HFFc6 (cell line): ENCODE data around the gene OR1I1. TPM values are rescaled to one million over a fixed set of nuclear protein-coding genes. Genes with fewer than 3 reads are reported as not detected.
A peak's percentile ranks its signal among the peaks of the same experiment; 100 is the strongest.

ENCODE experiments used
- DNase-seq: peaks from one replicate; pipeline ENCODE4 v3.0.0-alpha.2; 2018
- H3K27ac Mint-ChIP-seq: 2 replicates; pipeline ENCODE4 v1.8.0; 2020; ENCODE audit warnings: mild to moderate bottlenecking, mixed read lengths
- H3K27me3 Mint-ChIP-seq: 2 replicates; pipeline ENCODE4 v1.8.0; 2021; ENCODE audit warnings: mild to moderate bottlenecking, moderate library complexity, mixed read lengths; ENCODE audit not compliant: insufficient read depth
- H3K36me3 Mint-ChIP-seq: 2 replicates; pipeline ENCODE4 v1.8.0; 2021; ENCODE audit warnings: low read depth, mixed read lengths
- H3K4me1 Mint-ChIP-seq: 2 replicates; pipeline ENCODE4 v1.8.0; 2020; ENCODE audit warnings: low read depth, mixed read lengths
- H3K4me3 Mint-ChIP-seq: 2 replicates; pipeline ENCODE4 v1.8.0; 2020; ENCODE audit warnings: mild to moderate bottlenecking, moderate library complexity, mixed read lengths
- H3K9me3 Mint-ChIP-seq: 2 replicates; pipeline ENCODE4 v1.8.0; 2020; ENCODE audit warnings: mild to moderate bottlenecking, mixed read lengths
- total RNA-seq, 6 experiments: library from RNA; stranded (reverse); fragmentation: NEBNext Ultra II Directional; extraction: Animal tissue kit (Norgen Biotek cat#: 25700); gene quantifications; 2 replicates in 1 of 6; 3 replicates in 5 of 6; pipeline ENCODE4 v1.2.3, GENCODE V29; 2021
- TF ChIP-seq, protein P1 (sequence below): fragments of 200-600 bp; sonication (generic); IDR thresholded peaks from 2 replicates; pipeline ENCODE4 v1.5.0; 2021; ENCODE audit warnings: antibody characterized with exemption, mild to moderate bottlenecking

Gene OR1I1
- total RNA-seq, 6 experiments from 2014 or later: not detected

DNA sequence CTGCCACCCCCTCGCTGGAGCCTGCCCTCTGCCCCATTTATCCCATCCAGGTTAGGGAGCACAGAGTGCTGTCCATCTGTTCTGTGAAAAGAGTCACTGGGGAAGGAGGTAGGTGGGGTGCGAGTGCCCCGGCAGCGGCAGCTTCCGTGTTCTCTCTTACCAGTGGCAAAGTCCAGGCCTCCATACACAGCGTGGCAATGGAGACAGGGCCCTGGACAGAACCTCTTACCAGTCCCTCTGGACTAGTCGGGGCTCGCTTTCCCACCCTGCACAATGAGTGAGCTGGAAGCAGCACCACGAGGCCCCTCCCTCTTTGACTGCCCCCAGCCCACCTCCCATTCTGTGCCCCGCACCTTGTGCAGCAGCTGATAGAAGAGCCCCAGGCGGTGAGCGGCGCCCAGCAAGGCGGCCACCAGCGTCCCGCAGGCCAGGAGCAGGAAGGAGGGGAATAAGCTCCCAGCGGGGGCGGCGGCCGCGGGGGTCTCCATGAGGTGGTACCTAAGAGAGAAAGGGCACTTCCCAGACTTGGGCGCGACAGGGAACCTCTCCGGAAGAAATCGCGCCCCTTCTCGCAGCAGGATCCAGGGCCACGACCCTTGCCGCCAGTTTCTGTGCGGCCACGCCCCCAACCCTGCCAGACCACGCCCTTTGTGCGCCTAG is 42.7 kb downstream of the OR1I1 start:
- Mint-ChIP-seq H3K27ac (peak overlapping the region; percentile 92), H3K36me3 (peaks cover 7% of the 10 kb centered on the region; the same call in 1 of the 2 replicates), H3K4me1 (peaks cover 30% of the 10 kb centered on the region), H3K4me3 (peak overlapping the region; percentile 98), H3K27me3 (no peaks in the 10 kb centered on the region; the same call in 1 of the 2 replicates), H3K9me3 (no peaks in the 10 kb centered on the region)
- DNase-seq: no peak
- TF ChIP-seq, protein P1, sequence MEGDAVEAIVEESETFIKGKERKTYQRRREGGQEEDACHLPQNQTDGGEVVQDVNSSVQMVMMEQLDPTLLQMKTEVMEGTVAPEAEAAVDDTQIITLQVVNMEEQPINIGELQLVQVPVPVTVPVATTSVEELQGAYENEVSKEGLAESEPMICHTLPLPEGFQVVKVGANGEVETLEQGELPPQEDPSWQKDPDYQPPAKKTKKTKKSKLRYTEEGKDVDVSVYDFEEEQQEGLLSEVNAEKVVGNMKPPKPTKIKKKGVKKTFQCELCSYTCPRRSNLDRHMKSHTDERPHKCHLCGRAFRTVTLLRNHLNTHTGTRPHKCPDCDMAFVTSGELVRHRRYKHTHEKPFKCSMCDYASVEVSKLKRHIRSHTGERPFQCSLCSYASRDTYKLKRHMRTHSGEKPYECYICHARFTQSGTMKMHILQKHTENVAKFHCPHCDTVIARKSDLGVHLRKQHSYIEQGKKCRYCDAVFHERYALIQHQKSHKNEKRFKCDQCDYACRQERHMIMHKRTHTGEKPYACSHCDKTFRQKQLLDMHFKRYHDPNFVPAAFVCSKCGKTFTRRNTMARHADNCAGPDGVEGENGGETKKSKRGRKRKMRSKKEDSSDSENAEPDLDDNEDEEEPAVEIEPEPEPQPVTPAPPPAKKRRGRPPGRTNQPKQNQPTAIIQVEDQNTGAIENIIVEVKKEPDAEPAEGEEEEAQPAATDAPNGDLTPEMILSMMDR: no peak

DNA sequence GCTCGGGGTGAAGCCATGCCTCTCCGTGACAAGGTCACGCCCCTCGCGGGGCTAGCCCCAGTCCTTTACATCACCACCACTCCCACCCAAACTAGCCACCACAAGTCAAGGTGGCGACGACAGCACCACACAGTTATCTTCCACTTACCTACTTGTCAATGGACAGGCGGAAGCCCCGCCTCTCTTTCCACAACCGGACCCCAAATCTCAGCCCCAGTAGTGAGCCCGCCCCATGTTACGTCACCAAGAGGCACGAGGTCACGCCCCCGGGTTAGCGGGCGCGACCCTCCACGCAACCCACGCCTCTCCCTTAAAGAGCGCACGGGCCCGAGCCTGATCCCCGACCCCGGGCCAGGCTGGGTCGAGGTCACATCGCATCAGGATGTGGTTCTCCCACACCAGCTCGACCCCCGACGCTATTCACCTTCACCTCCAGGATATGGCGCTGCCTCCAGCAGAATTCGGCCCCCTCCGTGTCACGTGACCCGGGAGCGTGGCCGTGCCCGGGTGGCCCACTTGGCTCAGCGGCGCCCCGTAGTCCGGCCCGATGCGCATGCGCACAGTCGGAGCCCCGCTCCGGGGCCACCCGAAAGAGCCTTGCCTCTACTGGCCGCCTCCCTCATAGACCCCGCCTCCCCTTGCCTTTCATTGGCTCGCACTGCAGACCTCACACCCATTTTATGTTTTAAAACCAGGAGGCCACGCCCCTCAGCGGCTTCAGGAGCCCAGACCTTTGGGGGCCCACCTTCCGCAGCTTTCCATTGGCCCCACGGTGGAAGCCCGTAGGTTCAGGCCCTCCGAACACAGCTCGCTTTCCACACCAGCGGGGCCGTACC is 43.4 kb downstream of the OR1I1 start:
- Mint-ChIP-seq H3K27ac (peak overlapping the region; percentile 92), H3K4me1 (peaks cover 30% of the 10 kb centered on the region), H3K27me3 (no peaks in the 10 kb centered on the region; the same call in 1 of the 2 replicates), H3K9me3 (no peaks in the 10 kb centered on the region), H3K36me3 (peaks cover 7% of the 10 kb centered on the region; the same call in 1 of the 2 replicates), H3K4me3 (peak overlapping the region; percentile 98)
- TF ChIP-seq, protein P1: peak; percentile 35; the same call in 1 of the 2 replicates
- DNase-seq: peak; percentile 96

DNA sequence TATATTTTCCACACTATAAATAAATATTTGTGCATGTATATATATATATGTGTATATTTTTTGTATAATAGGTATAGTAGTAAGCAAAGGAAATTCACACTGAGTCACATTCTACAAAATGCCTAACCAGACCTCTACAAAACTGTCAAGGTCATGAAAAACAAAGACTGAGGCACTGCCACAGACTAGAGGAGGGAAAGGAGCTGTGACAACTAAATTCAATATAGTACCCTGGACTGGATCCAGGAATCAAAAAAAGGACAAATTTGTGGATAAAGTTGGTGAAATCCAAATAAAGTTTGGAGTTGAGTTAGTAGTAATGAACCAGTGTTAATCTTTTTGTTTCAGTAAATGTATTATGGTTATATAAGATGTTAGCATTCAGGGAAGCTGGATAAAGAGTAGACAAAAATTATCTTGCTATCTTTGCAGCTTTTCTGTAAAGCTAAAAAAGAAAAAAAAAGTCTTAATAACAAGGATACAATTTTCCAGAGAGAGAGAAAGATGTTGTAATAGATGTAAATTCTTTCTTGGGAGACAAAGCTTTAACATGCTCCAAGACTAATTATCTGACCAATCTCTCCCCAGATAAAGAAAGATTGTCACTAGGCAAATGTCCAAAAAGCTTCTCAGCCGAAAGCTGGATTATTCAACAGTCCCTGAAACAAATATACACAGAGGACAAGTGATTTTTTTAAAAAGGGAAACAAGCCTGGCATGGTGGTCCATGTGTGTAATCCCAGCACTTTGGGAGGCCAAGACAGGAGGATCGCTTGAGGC is 44.3 kb downstream of the OR1I1 start:
- no peaks in the 10 kb centered on the region; the same call in 1 of the 2 replicates for H3K27me3 Mint-ChIP-seq
- peak overlapping the region; percentile 98; the same call in 1 of the 2 replicates for H3K4me3 Mint-ChIP-seq
- H3K9me3 Mint-ChIP-seq: no peaks in the 10 kb centered on the region
- H3K36me3 Mint-ChIP-seq: peaks cover 3% of the 10 kb centered on the region; the same call in 1 of the 2 replicates
- H3K27ac Mint-ChIP-seq: peak overlapping the region; percentile 46
- peak; percentile 61 for DNase-seq
- H3K4me1 Mint-ChIP-seq: peaks cover 30% of the 10 kb centered on the region
- TF ChIP-seq, protein P1: no peak

DNA sequence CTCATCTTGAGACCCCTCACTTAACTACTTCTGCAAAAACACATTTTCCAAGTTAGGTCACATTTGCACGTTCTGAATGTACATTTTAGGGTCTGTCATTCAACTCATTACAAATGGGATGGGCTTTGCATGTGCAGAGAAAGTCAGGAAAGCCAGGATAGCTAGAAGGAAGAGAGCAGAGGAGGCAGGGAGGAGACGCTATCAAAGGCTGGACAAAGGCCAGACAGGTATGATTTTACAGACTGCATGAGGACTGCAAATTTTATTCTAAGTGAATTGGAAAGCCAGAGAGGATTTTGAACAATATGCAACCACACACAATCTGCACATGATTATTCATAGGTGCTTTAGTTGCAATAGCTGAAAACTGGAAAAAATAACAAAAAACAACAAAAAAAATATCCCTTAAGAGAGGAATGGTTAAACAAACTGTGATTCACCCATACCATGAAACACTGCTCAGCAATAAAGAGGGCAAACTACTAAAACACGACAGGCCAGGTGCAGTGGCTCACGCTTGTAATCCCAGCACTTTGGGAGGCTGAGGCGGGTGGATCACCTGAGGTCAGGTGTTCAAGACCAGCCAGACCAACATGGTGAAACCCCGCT is 46.3 kb downstream of the OR1I1 start:
- H3K9me3 Mint-ChIP-seq: no peaks in the 10 kb centered on the region
- H3K36me3 Mint-ChIP-seq: no peaks in the 10 kb centered on the region
- H3K27me3 Mint-ChIP-seq: peaks cover 4% of the 10 kb centered on the region
- H3K4me1 Mint-ChIP-seq: peaks cover 30% of the 10 kb centered on the region
- no peak overlapping the region for H3K4me3 Mint-ChIP-seq
- TF ChIP-seq, protein P1: no peak
- DNase-seq: no peak
- no peak overlapping the region for H3K27ac Mint-ChIP-seq
